HUES6 (cell line): ENCODE measurements around the gene MTAP.

ENCODE experiments used
- H3K27ac ChIP-seq: 2 replicates; pipeline ENCODE4 v1.7.0; 2013; ENCODE audit warnings: low read depth, mild to moderate bottlenecking, low read length, inconsistent platforms
- H3K27me3 ChIP-seq: 2 replicates; pipeline ENCODE4 v1.6.1; 2013; ENCODE audit warnings: low read length; ENCODE audit not compliant: control insufficient read depth, insufficient read depth
- H3K36me3 ChIP-seq: 2 replicates; pipeline ENCODE4 v1.6.1; 2013; ENCODE audit warnings: low read length; ENCODE audit not compliant: control insufficient read depth, insufficient read depth
- H3K4me1 ChIP-seq: 2 replicates; pipeline ENCODE4 v1.6.1; 2013; ENCODE audit warnings: low read length; ENCODE audit not compliant: control insufficient read depth, insufficient read depth
- H3K4me3 ChIP-seq: 2 replicates; pipeline ENCODE4 v1.5.1; 2013; ENCODE audit warnings: low read depth, low read length
- H3K9ac ChIP-seq: one replicate; pipeline ENCODE4 v1.6.1; 2013; ENCODE audit warnings: mild to moderate bottlenecking, low read length
- H3K9me3 ChIP-seq: 2 replicates; pipeline ENCODE4 v1.6.1; 2013; ENCODE audit warnings: low read depth, low read length; ENCODE audit not compliant: control insufficient read depth, insufficient read depth

MTAP gene

GRCh38 chr9:21853414-21853813 lies 51.0 kb downstream of the MTAP start:
- Histone ChIP-seq H3K9me3 (peaks cover 4% of the 10 kb centered on the region; the same call in 1 of the 2 replicates), H3K9ac (no peak overlapping the region), H3K27ac (no peak overlapping the region), H3K27me3 (no peaks in the 10 kb centered on the region), H3K36me3 (peaks cover 95% of the 10 kb centered on the region), H3K4me3 (no peak overlapping the region), H3K4me1 (no peaks in the 10 kb centered on the region)

GRCh38 chr9:21854119-21854518 lies 51.7 kb downstream of the MTAP start:
- no peak overlapping the region for H3K27ac ChIP-seq
- H3K36me3 ChIP-seq, result peaks cover 95% of the 10 kb centered on the region
- H3K4me1 ChIP-seq, result no peaks in the 10 kb centered on the region
- no peak overlapping the region for H3K4me3 ChIP-seq
- H3K9ac ChIP-seq, result no peak overlapping the region
- no peaks in the 10 kb centered on the region for H3K27me3 ChIP-seq
- H3K9me3 ChIP-seq, result no peaks in the 10 kb centered on the region

- H3K27ac ChIP-seq, result no peak overlapping the region
- H3K9me3 ChIP-seq, result no peaks in the 10 kb centered on the region
- peaks cover 95% of the 10 kb centered on the region for H3K36me3 ChIP-seq
- no peaks in the 10 kb centered on the region for H3K4me1 ChIP-seq
- no peaks in the 10 kb centered on the region for H3K27me3 ChIP-seq
- no peak overlapping the region for H3K9ac ChIP-seq
- no peak overlapping the region for H3K4me3 ChIP-seq
Measured at GRCh38 chr9:21854594-21854993, 52.2 kb downstream of the MTAP start.

GRCh38 chr9:21856301-21857094 lies 54.1 kb downstream of the MTAP start:
- no peak overlapping the region for H3K9ac ChIP-seq
- H3K4me1 ChIP-seq, result no peaks in the 10 kb centered on the region
- no peak overlapping the region for H3K27ac ChIP-seq

GRCh38 chr9:21862871-21863270 lies 60.4 kb downstream of the MTAP start:
- Histone ChIP-seq H3K27ac (no peak overlapping the region), H3K9me3 (no peaks in the 10 kb centered on the region), H3K36me3 (peaks cover 93% of the 10 kb centered on the region), H3K9ac (no peak overlapping the region), H3K4me3 (no peak overlapping the region), H3K27me3 (no peaks in the 10 kb centered on the region), H3K4me1 (no peaks in the 10 kb centered on the region)

More at GRCh38 chr9:21856301-21857094, 54.1 kb downstream of the MTAP start:
- Histone ChIP-seq H3K27me3 (no peaks in the 10 kb centered on the region), H3K36me3 (peaks cover 95% of the 10 kb centered on the region), H3K9me3 (no peaks in the 10 kb centered on the region), H3K4me3 (no peak overlapping the region)

- Histone ChIP-seq H3K27me3 (no peaks in the 10 kb centered on the region), H3K9me3 (no peaks in the 10 kb centered on the region), H3K4me1 (no peaks in the 10 kb centered on the region), H3K27ac (no peak overlapping the region), H3K36me3 (peaks cover 93% of the 10 kb centered on the region), H3K4me3 (no peak overlapping the region), H3K9ac (no peak overlapping the region)
Measured at GRCh38 chr9:21864505-21864904, 62.1 kb downstream of the MTAP start.

GRCh38 chr9:21866302-21866701 lies 63.9 kb downstream of the MTAP start:
- peaks cover 77% of the 10 kb centered on the region for H3K36me3 ChIP-seq

GRCh38 chr9:21871256-21871975 lies 69.0 kb downstream of the MTAP start:
- H3K27me3 ChIP-seq, result no peaks in the 10 kb centered on the region
- H3K9ac ChIP-seq, result no peak overlapping the region
- peaks cover 27% of the 10 kb centered on the region for H3K36me3 ChIP-seq
- H3K4me3 ChIP-seq, result no peak overlapping the region
- H3K27ac ChIP-seq, result no peak overlapping the region
- no peaks in the 10 kb centered on the region for H3K4me1 ChIP-seq
- H3K9me3 ChIP-seq, result 0 out of 2 replicates have a peak, but pooled peaks cover 4% of the 10 kb centered on the region

More at GRCh38 chr9:21866302-21866701, 63.9 kb downstream of the MTAP start:
- Histone ChIP-seq H3K9ac (no peak overlapping the region), H3K4me3 (no peak overlapping the region), H3K9me3 (no peaks in the 10 kb centered on the region), H3K27me3 (no peaks in the 10 kb centered on the region), H3K4me1 (no peaks in the 10 kb centered on the region), H3K27ac (no peak overlapping the region)

- no peak overlapping the region for H3K9ac ChIP-seq
- no peaks in the 10 kb centered on the region for H3K27me3 ChIP-seq
- 0 out of 2 replicates have a peak, but pooled peaks cover 4% of the 10 kb centered on the region for H3K9me3 ChIP-seq
- H3K27ac ChIP-seq, result no peak overlapping the region
- H3K36me3 ChIP-seq, result peaks cover 21% of the 10 kb centered on the region
- no peak overlapping the region for H3K4me3 ChIP-seq
- H3K4me1 ChIP-seq, result no peaks in the 10 kb centered on the region
Measured at GRCh38 chr9:21872696-21873095, 70.3 kb downstream of the MTAP start.

- no peak overlapping the region for H3K27ac ChIP-seq
- H3K4me1 ChIP-seq, result no peaks in the 10 kb centered on the region
- no peak overlapping the region for H3K4me3 ChIP-seq
- no peak overlapping the region for H3K9ac ChIP-seq
- peaks cover 11% of the 10 kb centered on the region for H3K36me3 ChIP-seq
- no peaks in the 10 kb centered on the region for H3K27me3 ChIP-seq
- 0 out of 2 replicates have a peak, but pooled peaks cover 4% of the 10 kb centered on the region for H3K9me3 ChIP-seq
Measured at GRCh38 chr9:21873540-21874221, 71.2 kb downstream of the MTAP start.
